Activated CD8-positive, alpha-beta T cell treated with anti-CD3 and anti-CD28 coated beads for 36 hours (primary cell): ENCODE measurements around the gene ELSPBP1. TPM values are rescaled to one million over a fixed set of nuclear protein-coding genes. Genes with fewer than 3 reads are reported as not detected.

Experiments
- ATAC-seq: fragments of 200-7000 bp; cut with Tn5 transposase; one replicate; pipeline ENCODE4 v1.10.0; 2021; ENCODE audit warnings: mild to moderate bottlenecking, moderate library complexity
- CTCF ChIA-PET: fragments of 350-600 bp; sonication (Branson Sonifier 250); formaldehyde crosslinking; loops from one replicate; lab custom pipeline; 2021; ENCODE audit warnings: antibody characterized with exemption; lab: Charles Lee
- POLR2A ChIA-PET: fragments of 350-600 bp; sonication (Branson Sonifier 250); formaldehyde crosslinking; loops from one replicate; lab custom pipeline; 2021; ENCODE audit warnings: antibody characterized with exemption; lab: Charles Lee
- DNase-seq: peaks from one replicate; pipeline ENCODE4 v3.0.0-alpha.2; 2020
- H3K27ac Mint-ChIP-seq: one replicate; pipeline ENCODE4 v1.8.0; 2021; ENCODE audit warnings: mild to moderate bottlenecking, mixed read lengths
- H3K27me3 Mint-ChIP-seq: one replicate; pipeline ENCODE4 v1.8.0; 2021; ENCODE audit warnings: mixed read lengths
- H3K36me3 Mint-ChIP-seq: one replicate; pipeline ENCODE4 v1.8.0; 2021; ENCODE audit warnings: low read depth, mixed read lengths
- H3K4me1 Mint-ChIP-seq: one replicate; pipeline ENCODE4 v1.8.0; 2021; ENCODE audit warnings: low read depth, mixed read lengths
- H3K4me3 Mint-ChIP-seq: one replicate; pipeline ENCODE4 v1.8.0; 2021; ENCODE audit warnings: mild to moderate bottlenecking, moderate library complexity, mixed read lengths
- H3K9me3 Mint-ChIP-seq: one replicate; pipeline ENCODE4 v1.8.0; 2021; ENCODE audit warnings: mixed read lengths
- CTCF ChIP-seq: fragments of 200-600 bp; IDR thresholded peaks from one replicate; pipeline ENCODE4 v1.8.0; 2022; ENCODE audit warnings: antibody characterized with exemption, mild to moderate bottlenecking
- intact Hi-C: fragments of 100-400 bp; cut with micrococcal nuclease; formaldehyde crosslinking; loops from one replicate; pipeline ENCODE4 v1.10.0; 2022
- total RNA-seq, 2 experiments: library from RNA; stranded (reverse); gene quantifications; one replicate each; pipeline ENCODE4 v1.2.3, GENCODE V29; 2021

ELSPBP1 gene
- total RNA-seq, 2 experiments from 2014 or later = not detected

- peaks cover 13% of the 10 kb centered on the region for H3K27me3 Mint-ChIP-seq
- no peak for ATAC-seq
- H3K4me3 Mint-ChIP-seq = no peak overlapping the region
- no peak for TF ChIP-seq CTCF
- H3K9me3 Mint-ChIP-seq = no peaks in the 10 kb centered on the region
- ChIA-PET POLR2A (interaction anchor here (1.1 kb wide), 1 partner anchor 9 kb away, joined by 3 read pairs; no protein-coding TSS in a partner anchor), CTCF (interaction anchor here (0.6 kb wide), 1 partner anchor 148 kb away, joined by 3 read pairs; no protein-coding TSS in a partner anchor)
- DNase-seq = no peak
- H3K36me3 Mint-ChIP-seq = no peaks in the 10 kb centered on the region
- no peak overlapping the region for H3K27ac Mint-ChIP-seq
- no peaks in the 10 kb centered on the region for H3K4me1 Mint-ChIP-seq
- intact Hi-C loops = no loop called here
Measured at GRCh38 chr19:48004236-48004635, 9.8 kb downstream of the ELSPBP1 start.

GRCh38 chr19:48006762-48007161 is 12.3 kb downstream of the ELSPBP1 start:
- no peaks in the 10 kb centered on the region for H3K9me3 Mint-ChIP-seq
- H3K27ac Mint-ChIP-seq = no peak overlapping the region
- no peak overlapping the region for H3K4me3 Mint-ChIP-seq
- DNase-seq (peak; percentile 23), ATAC-seq (no peak)
- intact Hi-C loops = no loop called here
- H3K27me3 Mint-ChIP-seq = peaks cover 13% of the 10 kb centered on the region
- no peaks in the 10 kb centered on the region for H3K36me3 Mint-ChIP-seq
- ChIA-PET CTCF (interaction anchor here (1.1 to 1.7 kb wide), 2 partner anchors 11 to 43 kb away, joined by 3 to 7 read pairs; no protein-coding TSS in a partner anchor), POLR2A (no interaction called here)
- H3K4me1 Mint-ChIP-seq = no peaks in the 10 kb centered on the region
- TF ChIP-seq CTCF = peak; percentile 16

GRCh38 chr19:48010932-48011758 is 16.7 kb downstream of the ELSPBP1 start:
- Mint-ChIP-seq H3K27me3 (peaks cover 14% of the 10 kb centered on the region), H3K27ac (no peak overlapping the region), H3K4me3 (no peak overlapping the region), H3K36me3 (no peaks in the 10 kb centered on the region), H3K9me3 (no peaks in the 10 kb centered on the region), H3K4me1 (no peaks in the 10 kb centered on the region)
- CTCF ChIA-PET = no interaction called here
- DNase-seq = no peak
- POLR2A ChIA-PET = no interaction called here
- TF ChIP-seq CTCF = no peak
- intact Hi-C loops = no loop called here
- no peak for ATAC-seq

GRCh38 chr19:48020686-48021085 is 26.3 kb downstream of the ELSPBP1 start:
- Mint-ChIP-seq H3K9me3 (no peaks in the 10 kb centered on the region), H3K27ac (no peak overlapping the region), H3K36me3 (no peaks in the 10 kb centered on the region), H3K27me3 (peaks cover 18% of the 10 kb centered on the region), H3K4me1 (no peaks in the 10 kb centered on the region), H3K4me3 (no peak overlapping the region)
- intact Hi-C loops = no loop called here
- ATAC-seq = no peak
- POLR2A ChIA-PET = no interaction called here
- DNase-seq = no peak
- CTCF ChIA-PET = no interaction called here
- TF ChIP-seq CTCF = no peak

GRCh38 chr19:48023011-48023410 is 28.6 kb downstream of the ELSPBP1 start:
- Mint-ChIP-seq H3K27ac (no peak overlapping the region), H3K27me3 (peaks cover 20% of the 10 kb centered on the region), H3K4me1 (no peaks in the 10 kb centered on the region), H3K4me3 (no peak overlapping the region), H3K9me3 (no peaks in the 10 kb centered on the region), H3K36me3 (no peaks in the 10 kb centered on the region)
- ChIA-PET CTCF (no interaction called here), POLR2A (no interaction called here)
- intact Hi-C loops = no loop called here
- no peak for TF ChIP-seq CTCF
- DNase-seq (no peak), ATAC-seq (no peak)
